Left hindlimb (tissue), 1 donor: Measurements from ENCODE around the gene AMN1.
A peak's percentile ranks its signal among the peaks of the same experiment; 100 is the strongest.
"Not testable (repeated sequence)": the region's sequence is repeated elsewhere in the genome, so short reads cannot be mapped to it uniquely, and the experiment has no call there.

Experiments used
- DNase-seq: peaks from one replicate; pipeline ENCODE4 v3.0.0-alpha.2; 2018

The AMN1 gene

DNA sequence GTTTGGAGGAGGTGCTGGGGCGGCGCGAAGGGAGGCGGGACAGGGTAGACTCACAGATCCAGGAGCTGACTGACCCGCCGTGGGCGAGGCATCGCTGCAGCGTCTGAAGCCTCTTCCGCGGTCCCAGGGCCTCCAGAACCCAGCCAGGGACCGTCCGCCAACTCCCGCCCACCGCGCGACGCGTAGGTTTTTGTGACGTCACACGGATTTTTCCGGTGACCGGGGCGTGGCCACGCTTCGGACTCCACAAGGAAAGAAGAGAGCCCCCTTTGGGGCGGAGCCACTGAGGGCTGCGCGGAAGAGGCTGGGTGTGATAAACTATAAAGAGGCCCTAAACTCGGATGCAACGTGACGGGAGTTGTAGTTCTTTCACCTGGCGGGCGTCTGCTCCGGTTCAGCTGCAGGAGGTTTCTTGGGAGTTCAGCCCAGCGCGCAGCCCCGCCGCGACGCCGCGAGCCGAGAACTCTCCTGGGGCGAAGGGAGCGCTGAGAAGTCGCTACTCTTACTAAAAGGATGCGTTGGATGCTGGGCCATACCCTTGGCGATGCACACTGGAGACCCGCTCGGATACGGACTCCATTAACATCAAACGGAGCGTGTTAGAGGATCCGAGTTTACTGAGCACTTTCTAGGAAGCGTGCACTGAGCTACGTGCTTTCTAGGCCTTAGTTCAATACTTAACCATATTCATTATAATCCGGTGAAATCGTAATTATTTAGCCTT is at the start of gene AMN1:
Gene AMN1 (minus strand): TSS at position 105 of the 724 bp plus-strand sequence. CDS start 13 bp downstream, at position 92.
- peak; percentile 100 for DNase-seq

DNA sequence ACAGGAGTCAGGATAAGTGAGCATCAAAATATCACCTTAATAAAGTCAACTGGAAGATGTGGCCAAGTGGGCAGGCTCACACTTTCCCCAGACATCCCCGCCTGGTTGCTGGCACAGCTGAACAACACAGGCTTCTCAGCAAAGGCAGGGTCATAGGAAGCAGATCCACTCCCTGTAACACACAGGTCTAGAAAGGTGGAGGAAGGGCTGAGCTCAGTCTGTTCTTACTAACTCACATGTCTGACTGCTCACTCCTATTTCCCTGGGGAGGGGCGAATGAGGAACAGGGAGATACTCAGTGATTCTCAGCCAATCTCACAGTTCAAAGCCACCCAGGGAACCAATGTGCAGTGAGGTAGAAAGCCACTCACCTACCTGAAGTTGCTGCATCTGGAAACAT is 45.0 kb upstream of the AMN1 start:
- no peak for DNase-seq

DNA sequence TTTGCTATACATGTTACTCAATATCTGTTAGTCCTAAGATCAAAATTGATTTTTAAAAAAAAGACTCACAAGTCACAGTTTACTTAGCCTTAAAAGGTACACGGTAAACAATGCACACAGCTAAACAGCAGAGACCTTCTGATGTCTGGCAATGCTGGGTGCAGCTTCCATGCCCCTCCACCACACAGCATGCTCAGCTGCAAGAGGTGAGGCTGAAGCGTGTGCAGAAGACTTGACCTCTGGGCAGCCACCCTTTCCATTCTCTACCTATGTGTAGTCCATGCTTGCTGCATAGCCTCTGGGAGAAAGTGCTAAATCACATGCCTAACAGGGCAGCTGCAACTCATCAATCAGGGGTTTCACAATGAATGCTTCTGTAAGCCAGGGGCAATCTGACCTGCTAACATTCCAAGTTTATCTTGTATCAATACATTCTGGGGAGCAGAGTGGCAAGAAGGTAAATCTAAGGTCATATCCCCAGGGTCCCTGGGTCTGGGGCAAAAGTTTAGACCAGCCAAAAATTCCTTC is 44.5 kb upstream of the AMN1 start:
- no peak for DNase-seq

- DNase-seq, result no peak
Observed at GRCh38 chr12:31772685-31773222, 43.9 kb upstream of the AMN1 start.

DNA sequence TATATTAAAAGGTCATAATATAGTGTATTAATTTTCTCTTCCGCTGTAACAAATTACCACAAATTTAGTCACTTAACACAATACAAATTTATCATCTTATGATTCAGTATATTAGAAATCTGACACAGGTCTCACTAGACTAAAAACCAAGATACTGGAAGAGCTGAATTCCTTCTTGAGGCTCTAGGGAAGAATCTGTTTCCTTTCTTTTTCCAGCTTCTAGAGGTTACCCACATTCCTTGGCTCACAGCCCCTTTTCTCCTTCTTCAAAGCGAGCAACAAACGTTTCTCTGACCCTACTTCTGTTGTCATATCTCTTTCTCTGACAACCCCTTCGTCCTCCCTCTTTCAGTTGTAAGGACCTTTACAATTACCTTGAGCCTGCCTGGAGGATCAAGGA is 43.4 kb upstream of the AMN1 start:
- no peak for DNase-seq

DNA sequence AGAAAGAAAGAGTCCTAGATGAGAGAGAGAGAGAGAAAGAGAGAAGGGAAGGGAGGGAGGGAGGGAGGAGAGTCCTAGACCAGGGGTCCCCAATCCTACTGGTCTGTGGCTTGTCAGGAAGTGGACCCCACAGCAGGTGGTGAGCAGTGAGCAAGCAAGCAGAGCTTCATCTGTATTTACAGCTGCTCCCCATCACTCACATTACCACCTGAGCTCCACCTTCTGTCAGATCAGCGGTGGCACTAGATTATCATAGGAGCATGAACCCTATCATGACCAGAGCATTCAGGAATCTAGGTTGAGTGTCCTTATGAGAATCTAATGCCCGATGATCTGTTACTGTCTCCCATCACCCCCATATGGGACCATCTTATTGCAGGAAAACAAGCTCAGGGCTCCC is 39.2 kb upstream of the AMN1 start:
- no peak for DNase-seq

DNA sequence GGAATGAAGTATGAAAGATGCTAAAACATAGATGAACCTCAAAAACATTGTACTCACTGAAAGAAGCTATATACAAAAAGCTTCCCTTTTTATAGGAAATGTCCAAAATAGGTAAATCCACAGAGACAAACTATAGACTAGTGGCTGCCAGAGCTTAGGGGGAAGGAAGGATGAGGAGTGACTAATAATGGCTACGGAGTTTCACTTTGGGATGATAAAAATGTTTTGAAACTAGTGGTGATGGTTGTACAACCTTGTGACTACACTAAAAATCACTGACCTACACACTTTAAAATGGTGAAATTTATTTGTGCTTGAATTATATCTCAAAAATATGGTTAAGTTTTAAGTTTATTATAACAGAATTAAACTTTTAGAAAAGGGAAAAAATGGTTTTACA is 37.1 kb upstream of the AMN1 start:
- DNase-seq, result no peak

- no peak for DNase-seq
Observed at GRCh38 chr12:31759632-31760459, 31.0 kb upstream of the AMN1 start.

GRCh38 chr12:31758297-31758696 is 29.5 kb upstream of the AMN1 start:
- DNase-seq, result not testable (repeated sequence)

DNA sequence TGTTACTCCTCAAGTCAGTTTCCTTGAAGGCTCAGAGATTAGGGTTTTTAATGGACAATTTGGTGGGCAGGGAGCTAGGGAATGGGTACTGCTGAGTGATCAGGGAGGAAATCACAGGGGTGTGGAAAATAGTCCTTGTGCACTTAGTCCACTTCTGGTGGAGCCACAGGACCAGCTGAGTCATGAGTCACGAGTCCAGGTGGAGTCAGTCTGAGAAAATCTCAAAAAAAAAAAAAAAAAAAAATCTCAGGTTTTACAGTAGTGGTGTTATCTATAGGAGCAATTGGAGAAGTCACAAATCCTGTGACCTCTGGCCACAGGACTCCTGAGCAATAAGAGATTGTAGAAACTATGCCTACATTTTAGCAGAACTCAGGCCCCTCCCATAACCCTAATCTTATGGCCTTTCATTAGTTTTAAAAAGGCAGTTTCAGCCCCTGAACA is 28.2 kb upstream of the AMN1 start:
- no peak for DNase-seq

GRCh38 chr12:31752450-31752849 is 23.6 kb upstream of the AMN1 start:
- DNase-seq, result no peak

DNA sequence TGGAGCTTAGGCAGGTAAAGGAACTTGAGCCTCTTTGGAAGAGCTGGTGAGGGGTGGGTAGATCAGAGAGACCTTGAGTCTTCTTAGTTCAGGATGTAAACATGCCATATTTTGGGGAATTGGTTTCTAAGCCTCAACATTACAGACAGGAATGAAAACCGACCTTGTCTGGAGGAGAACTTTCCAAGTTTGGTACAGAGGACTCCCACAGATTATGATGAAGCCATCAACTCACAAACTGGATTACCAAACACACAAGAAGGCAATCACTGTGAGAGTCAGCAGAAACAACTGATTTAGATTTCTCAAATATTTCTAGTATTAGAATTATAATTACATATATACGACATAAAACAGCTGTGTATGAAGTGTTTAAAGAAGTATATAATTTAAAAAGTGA is 22.3 kb upstream of the AMN1 start:
- DNase-seq, result no peak

GRCh38 chr12:31750747-31751039 is 21.9 kb upstream of the AMN1 start:
- no peak for DNase-seq

DNA sequence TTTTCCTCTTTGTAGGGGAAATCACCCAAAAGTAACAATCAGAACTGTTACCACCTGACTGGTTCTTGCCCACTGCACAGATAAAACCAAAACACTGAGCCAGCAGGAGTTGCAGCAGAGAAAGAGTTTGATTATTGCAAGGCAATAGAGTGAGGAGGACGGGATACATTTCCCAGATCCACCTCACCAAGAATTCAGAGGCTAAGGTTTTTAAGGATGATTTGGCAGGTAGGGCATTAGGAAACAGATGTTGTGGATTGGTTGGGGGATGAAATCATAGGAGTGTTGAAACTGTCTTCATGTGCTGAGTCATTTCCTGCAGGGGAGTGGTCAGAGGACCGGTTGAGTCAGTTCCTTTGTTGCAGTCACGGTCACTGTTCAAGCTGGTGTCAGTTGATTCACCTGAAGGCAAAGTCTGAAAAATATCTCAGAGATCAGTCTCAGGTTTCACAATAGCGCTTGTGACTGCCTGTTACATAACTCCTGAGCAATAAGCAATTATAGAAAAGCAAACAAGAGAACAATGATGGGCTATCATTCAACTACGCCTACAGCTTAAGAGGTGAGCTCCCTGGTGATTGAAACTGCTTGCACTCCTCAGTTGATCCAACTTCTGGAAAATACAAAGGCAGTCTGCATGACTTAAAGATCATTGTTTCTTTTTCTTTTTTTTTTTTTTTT is 20.3 kb upstream of the AMN1 start:
- DNase-seq, result no peak

DNA sequence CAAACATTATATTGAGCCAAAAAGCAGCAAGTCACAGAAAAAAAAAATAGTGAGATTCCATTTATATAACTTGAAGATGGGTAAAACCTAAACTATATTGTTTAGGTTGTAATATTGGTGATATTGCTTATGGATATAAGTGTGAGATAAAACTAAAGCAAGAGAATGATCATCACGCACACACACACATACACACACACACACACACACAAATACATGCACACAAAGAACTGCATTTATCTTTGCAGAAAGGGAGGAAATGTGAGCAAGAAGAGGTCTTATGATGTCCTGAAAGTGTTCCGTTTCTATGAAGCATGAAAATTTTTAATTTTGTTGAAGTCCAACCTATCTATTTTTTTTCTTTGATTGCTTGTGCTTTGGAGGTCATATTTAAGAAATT is 16.4 kb upstream of the AMN1 start:
- no peak for DNase-seq

DNA sequence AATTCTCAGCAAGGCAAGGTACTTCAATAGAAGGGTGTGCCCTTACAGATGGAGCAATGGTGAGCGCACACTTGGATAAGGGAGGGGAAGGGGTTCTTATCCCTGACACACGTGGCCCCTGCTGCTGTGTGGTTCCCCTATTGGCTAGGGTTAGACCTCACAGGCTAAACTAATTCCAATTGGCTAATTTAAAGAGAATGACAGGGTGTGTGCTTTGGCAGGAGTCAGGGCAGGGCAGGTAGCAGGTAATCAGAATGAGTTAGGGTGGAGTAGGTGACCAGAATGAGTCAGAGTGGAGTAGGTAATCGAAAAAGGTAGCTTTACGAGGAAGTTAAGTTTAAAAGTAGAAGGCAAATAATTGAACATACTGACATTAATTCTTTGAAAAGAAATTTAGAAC is 15.5 kb upstream of the AMN1 start:
- not testable (repeated sequence) for DNase-seq

- no peak for DNase-seq
Observed at GRCh38 chr12:31742891-31743290, 14.1 kb upstream of the AMN1 start.

DNA sequence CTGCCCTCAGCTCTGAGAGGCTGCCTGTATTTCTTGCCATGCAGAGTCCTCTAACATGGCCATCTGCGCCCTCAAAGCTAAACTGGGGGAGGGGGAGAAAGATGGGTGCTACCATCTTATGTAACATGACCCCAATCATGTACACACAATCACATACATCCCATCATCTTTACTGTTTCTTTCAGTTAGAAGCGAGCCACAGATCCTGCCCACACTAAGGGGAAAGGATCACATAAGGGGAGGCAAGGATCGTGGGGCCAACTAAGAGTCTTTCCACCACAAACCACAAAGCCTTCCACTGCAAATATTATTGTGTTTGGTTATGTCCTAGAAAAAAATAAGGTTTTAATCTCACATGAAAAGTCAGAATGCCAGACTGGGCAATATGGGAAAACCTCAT is 11.8 kb upstream of the AMN1 start:
- no peak for DNase-seq

DNA sequence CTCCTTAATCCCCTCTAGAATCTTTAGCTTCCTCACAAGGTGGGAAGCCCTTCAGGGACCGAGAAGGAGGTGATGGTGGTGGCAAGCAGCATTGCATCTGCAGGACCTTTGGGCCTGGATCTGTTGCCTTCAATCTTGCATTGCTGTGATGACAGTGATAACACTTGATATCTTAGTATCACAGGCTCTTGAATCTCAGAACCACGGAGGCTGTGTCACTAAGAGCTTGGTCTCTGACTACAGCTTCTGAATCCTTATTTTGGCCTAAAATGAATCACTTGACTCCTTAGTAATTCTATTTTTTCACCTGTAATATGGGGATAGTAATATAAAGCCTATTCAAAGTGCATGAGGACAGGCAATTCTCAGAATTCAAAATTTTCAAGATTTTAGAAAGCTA is 8.9 kb upstream of the AMN1 start:
- DNase-seq, result no peak

DNA sequence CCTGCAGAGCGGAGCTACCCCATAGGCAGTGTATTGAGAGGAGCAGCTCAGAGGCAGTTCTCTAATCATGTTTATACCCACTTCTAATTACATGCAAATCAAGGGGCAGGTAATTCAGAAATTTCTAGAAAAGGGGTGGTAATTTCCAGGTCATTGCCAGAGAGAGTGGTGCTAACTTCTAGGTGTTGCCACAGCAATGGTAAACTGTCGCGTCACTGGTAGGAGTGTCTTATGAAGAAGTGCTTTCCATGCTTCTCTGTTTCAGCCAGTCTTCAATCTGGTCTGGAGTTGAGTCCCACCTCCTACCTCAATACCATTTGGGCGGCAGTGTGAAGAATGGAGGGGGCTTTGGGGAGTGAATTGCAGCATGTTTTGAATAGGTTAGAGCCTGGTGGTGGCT is 8.5 kb upstream of the AMN1 start:
- no peak for DNase-seq

- DNase-seq, result no peak
Observed at GRCh38 chr12:31736472-31736871, 7.7 kb upstream of the AMN1 start.

GRCh38 chr12:31733549-31734432 is 5.0 kb upstream of the AMN1 start:
- not testable (repeated sequence) for DNase-seq
